SK-N-MC (cell line): ENCODE data around the gene HOXC4.

Source experiments
- DNase-seq: peaks from one replicate; pipeline ENCODE4 v3.0.0-alpha.2; 2011; ENCODE audit warnings: low read depth, low spot score
- H3K27ac ChIP-seq: fragments of 200-600 bp; sonication (generic); 2 replicates; pipeline ENCODE4 v1.5.1; 2016; ENCODE audit warnings: mixed run types
- H3K36me3 ChIP-seq: fragments of 200-600 bp; sonication (generic); 2 replicates; pipeline ENCODE4 v1.6.1; 2017; ENCODE audit warnings: antibody characterized with exemption, low read length, mixed read lengths; ENCODE audit not compliant: insufficient read depth
- H3K4me3 ChIP-seq: fragments of 200-600 bp; sonication (generic); 2 replicates; pipeline ENCODE4 v1.5.1; 2016
- H3K9ac ChIP-seq: fragments of 200-600 bp; sonication (generic); 2 replicates; pipeline ENCODE4 v1.8.0; 2017; ENCODE audit warnings: mixed run types, mixed read lengths; ENCODE audit not compliant: insufficient read length
- H3K9me3 ChIP-seq: fragments of 200-600 bp; sonication (generic); 2 replicates; pipeline ENCODE4 v1.6.1; 2017; ENCODE audit warnings: low read depth, mild to moderate bottlenecking, antibody characterized with exemption, low read length, moderate library complexity, mixed read lengths
- EZH2 ChIP-seq: fragments of 200-600 bp; sonication (generic); IDR thresholded peaks from one replicate; pipeline ENCODE4 v1.6.1; 2017; ENCODE audit warnings: antibody characterized with exemption
- FOXP2 ChIP-seq: optimal IDR thresholded peaks from 2 replicates; pipeline ENCODE3; 2011; ENCODE audit warnings: mild to moderate bottlenecking, moderate library complexity; ENCODE audit not compliant: insufficient read depth; ENCODE audit errors: extremely low read length, control extremely low read depth
- POLR2AphosphoS5 ChIP-seq: IDR thresholded peaks from 2 replicates; pipeline ENCODE4 v1.6.1; 2012; ENCODE audit warnings: mild to moderate bottlenecking, low read depth, low read length, borderline replicate concordance

Gene HOXC4

DNA sequence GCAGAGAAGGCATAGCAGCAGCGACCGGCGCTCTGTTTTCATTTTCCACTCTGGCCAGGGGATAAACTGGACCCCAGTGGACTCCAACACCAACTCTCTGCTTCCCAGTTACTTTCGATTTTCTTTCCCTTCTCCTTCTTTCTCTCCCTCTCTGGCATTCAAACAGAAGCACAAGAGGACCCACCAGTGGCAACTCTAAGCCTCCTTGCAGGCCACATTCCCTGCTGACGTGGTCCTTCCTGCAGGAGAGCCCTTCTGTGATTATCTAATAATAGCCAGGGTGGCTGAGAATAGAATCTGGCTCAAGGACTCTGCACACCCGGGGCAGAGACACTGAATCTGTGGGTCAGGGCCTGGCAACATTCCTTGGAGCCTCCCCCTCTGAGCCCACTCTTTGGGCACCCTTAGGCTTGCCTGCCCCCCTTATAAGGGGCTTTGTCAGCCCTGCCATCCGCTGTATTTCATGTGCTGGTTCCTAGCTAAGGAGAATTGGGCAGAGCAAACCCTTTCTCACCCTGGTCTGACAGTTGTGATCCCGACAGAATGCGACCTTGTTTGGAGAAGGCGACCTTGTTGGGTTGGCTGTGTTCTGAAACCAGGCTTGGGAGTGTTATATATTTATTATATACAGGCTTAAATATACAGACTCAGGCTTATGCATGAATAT is 33.6 kb upstream of the HOXC4 start:
- peak; percentile 2; the same call in 1 of the 2 replicates for TF ChIP-seq POLR2AphosphoS5
- no peak for TF ChIP-seq EZH2
- no peaks in the 10 kb centered on the region for H3K36me3 ChIP-seq
- no peak for DNase-seq
- peak overlapping the region; percentile 99 for H3K9ac ChIP-seq
- H3K27ac ChIP-seq: peak overlapping the region; percentile 96
- H3K4me3 ChIP-seq: peak overlapping the region; percentile 95
- H3K9me3 ChIP-seq: no peaks in the 10 kb centered on the region

DNA sequence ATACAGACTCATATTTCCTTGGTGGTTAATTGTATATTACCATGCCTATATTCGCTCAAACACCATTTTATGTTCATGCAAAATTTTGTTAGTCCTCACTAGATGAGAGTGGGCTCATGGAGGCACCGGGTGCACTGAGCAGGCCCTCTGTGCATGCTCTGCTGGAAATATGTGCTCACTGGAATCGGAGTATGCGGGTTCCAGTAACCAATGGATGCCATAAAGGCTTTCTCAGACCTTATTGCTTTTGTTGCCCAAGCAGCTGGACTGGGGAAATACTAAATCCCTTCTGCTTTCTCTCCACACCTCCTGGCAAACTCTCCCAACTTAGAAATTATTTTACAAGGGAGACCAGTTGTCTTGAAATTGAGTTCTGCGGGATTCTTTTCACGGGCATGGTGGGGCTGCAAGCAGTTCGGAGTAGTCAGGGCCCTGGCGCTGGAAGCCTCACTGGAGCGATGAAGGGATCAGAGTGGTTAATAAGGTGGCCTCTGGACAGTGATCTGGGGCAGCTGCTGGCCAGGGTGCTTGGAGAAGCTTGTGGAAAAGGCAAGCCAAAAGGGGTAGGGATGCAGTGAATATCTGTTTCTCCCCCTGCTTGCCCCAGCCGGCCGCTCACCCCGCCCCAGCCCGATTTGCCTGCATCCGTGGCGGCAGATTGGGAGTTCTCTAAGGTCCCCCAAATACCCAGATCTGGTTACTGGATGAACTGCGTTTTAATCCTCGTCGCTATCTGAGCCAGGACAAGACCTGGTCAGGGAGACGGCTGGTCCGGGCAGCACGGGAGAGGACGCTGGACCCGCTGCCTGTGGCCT is 32.8 kb upstream of the HOXC4 start:
- Histone ChIP-seq H3K9ac (peak overlapping the region; percentile 99), H3K9me3 (no peaks in the 10 kb centered on the region), H3K4me3 (peak overlapping the region; percentile 95), H3K27ac (peak overlapping the region; percentile 96), H3K36me3 (no peaks in the 10 kb centered on the region)
- TF ChIP-seq POLR2AphosphoS5 (no peak), FOXP2 (no peak), EZH2 (no peak)
- DNase-seq: no peak

DNA sequence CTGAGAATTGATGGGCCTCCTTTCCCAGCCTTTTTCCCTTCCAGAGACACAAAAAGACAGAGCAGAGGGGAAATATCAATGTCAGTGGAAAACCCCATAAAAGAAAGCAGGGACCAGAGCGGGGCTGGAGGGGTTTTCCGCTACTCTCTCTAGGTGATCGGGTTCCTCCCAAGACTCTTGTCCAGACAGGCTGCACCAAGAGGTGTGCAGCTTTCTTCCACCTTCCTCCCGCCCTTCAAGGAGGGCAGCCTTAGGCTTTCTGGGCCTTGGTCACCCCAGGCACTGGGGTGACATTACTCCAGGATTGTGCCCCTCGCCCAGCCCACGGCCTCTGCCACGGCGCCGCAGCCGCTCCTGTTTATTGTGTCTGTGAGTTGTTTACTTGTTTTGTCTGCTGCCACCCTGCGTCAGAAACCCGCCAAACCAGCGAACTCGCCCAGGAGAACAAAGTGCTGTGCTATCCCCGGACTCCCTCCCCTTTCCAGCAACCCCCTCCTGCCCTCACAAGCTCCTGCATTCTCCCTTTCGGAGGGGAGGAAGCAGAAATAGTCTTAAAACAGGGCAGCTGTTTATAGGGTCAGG is 32.1 kb upstream of the HOXC4 start:
- peak overlapping the region; percentile 96 for H3K27ac ChIP-seq
- no peaks in the 10 kb centered on the region for H3K9me3 ChIP-seq
- no peak for TF ChIP-seq POLR2AphosphoS5
- peak; percentile 96 for TF ChIP-seq FOXP2
- no peak for TF ChIP-seq EZH2
- H3K4me3 ChIP-seq: peak overlapping the region; percentile 95
- no peak for DNase-seq
- H3K9ac ChIP-seq: peak overlapping the region; percentile 99
- no peaks in the 10 kb centered on the region for H3K36me3 ChIP-seq

DNA sequence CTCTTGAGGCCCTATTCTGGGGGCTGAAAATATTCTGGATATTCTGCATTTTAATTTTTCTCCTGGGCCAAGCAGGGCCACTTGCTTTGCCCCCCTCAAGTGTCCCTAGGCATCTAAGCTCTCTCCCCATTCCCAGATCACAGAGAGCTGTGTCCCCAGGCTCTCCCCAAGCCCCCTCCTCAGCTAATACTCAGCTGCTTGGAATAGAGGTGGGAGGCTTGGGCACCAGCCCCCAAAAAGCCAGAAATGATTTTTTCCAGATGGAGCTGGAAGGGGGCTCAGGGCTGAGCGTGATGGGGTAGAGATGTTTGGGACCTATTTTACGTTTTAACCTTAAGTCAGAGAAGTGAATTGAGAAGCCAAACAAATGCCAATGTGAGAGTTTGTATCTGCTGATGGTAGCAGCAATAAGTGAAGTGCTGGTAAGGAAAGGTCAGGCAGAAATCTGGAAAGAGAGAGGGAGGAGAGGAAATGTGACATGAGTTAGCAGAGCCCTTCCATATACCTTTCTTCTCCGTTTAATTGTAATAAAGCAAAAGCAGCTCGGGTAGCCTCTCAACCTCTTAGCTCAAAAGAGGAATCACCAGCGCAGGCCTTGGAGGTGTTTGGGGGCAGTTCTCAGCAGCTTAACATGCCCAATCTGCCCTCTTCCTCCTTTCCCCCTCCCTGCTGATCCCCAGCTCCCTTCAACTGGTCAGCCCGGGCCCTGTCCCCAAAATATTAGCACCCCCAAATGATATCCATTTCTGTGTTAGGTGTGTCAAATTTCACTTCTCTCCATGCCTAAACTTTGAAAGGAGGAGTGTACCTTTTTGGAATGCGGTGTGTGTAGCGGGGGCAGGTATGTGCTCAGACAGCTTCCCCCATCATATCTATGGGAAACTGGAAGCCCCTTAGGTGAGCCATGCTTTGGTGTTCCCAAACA is 30.4 kb upstream of the HOXC4 start:
- H3K9ac ChIP-seq: peak overlapping the region; percentile 99
- TF ChIP-seq POLR2AphosphoS5 (no peak), EZH2 (no peak), FOXP2 (no peak)
- H3K27ac ChIP-seq: peak overlapping the region; percentile 96
- H3K36me3 ChIP-seq: no peaks in the 10 kb centered on the region
- no peak for DNase-seq
- no peaks in the 10 kb centered on the region for H3K9me3 ChIP-seq
- H3K4me3 ChIP-seq: peak overlapping the region; percentile 95

DNA sequence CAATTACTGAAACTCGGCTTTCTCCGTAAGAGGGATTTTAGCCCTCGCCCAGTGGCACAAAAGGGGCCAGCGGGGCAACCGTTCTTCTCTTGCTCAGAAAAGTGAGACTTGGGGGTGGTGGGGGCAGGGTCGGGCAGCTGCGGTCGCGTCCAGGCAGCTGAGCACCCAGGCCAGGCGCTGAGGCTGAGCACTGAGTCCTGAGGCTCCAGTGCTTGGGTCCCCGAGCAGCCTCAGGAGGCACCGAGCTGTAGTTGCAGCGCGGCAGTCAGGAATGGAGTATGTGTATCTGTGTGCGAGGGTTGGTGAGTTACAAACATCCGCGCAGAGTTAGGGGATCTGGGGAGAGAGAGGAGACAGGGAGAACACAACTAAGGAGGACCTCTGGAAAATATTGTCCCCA is 29.5 kb upstream of the HOXC4 start:
- TF ChIP-seq POLR2AphosphoS5 (no peak), FOXP2 (no peak), EZH2 (no peak)
- H3K9ac ChIP-seq: peak overlapping the region; percentile 99
- DNase-seq: no peak
- no peaks in the 10 kb centered on the region for H3K9me3 ChIP-seq
- H3K4me3 ChIP-seq: peak overlapping the region; percentile 95
- H3K36me3 ChIP-seq: peaks cover 4% of the 10 kb centered on the region; the same call in 1 of the 2 replicates
- peak overlapping the region; percentile 96 for H3K27ac ChIP-seq

DNA sequence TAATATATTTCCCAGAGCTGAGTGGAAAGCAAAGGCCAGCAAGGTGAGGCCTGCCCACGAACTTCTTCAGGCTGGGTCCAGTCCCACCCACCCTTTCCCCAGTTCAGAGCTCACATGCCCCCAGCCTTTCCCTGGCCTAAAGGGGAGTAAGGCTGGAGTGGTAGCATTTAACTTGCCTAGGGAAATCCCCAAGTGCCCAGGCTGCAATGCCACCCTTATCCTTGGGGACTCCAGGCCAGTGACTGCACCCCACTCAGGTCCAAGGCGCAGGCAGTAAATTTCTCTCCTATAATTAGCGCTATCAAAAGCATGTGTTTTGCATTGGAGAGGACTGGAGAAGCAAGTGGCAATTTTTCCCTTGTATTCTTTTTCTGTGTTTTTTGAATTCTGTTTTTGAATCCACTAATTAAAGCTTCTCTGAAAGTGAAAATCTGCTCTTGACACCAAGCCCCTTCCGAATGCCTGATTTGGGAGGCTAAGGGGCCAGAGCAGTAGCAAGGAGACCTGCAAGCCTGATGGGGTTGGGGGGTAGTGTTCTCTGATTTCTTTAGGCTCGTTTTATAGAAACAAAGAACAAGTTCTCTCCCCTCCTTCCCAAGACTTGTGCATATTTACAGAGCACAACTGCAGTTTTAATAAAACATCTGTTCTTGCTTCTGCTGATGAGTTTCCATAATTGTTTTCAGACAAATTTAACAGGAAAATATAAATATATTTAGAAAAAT is 28.9 kb upstream of the HOXC4 start:
- Histone ChIP-seq H3K4me3 (peak overlapping the region; percentile 95), H3K36me3 (peaks cover 8% of the 10 kb centered on the region), H3K27ac (peak overlapping the region; percentile 96), H3K9ac (peak overlapping the region; percentile 99), H3K9me3 (no peaks in the 10 kb centered on the region)
- DNase-seq: no peak
- TF ChIP-seq EZH2: no peak
- no peak for TF ChIP-seq FOXP2
- no peak for TF ChIP-seq POLR2AphosphoS5

DNA sequence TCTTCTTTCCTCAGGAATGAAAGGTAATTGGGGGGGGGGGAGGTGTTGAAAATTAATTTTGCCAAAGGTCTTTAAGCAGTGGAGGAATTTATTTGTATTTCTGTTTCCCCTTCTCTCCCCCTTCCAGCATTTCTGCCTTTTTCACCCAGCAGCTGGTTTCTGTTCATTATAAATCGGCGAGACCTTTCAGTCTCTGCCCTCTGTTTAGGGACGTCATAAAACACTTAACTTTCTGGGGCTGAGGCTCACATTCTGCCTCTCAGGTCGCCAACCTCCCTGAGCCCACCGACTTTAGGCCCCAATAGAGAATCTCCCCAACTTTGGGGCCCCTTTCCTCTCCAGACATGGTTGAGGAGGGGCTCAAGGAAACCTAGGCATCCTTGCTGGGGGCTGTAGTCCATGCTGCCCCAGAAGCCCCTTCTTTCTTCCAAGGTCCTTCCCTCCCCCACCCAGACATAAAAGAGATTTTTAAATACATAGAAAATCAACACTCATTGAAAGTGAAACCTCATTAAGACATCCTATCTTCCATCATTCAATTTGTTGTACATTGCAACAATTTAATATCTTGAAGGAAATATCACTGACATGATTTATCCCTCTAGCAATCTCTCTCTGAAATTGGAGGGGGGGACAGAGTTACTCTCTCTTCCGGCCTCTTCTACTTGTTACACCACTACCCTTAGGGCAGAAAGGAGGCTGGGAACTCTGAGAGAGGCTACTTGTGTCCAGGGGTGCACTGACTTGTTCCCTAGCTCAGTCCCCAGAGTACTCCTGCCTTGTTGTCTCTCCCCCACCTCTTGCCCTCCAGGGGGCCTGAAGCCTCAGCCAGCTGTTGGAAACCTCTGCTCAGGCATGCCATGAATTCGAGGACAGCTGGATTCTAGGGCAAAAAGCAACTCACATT is 27.9 kb upstream of the HOXC4 start:
- Histone ChIP-seq H3K4me3 (peak overlapping the region; percentile 95), H3K9me3 (no peaks in the 10 kb centered on the region), H3K27ac (peak overlapping the region; percentile 96), H3K36me3 (peaks cover 12% of the 10 kb centered on the region), H3K9ac (peak overlapping the region; percentile 99)
- TF ChIP-seq EZH2 (no peak), POLR2AphosphoS5 (no peak), FOXP2 (no peak)
- DNase-seq: no peak
